ENCODE data around the gene METAP1. TPM values are rescaled to one million over a fixed set of nuclear protein-coding genes. Genes with fewer than 3 reads are reported as not detected.

The METAP1 gene
- total and polyA plus RNA-seq, 2 of the 8 experiments (the other 6 are each of a cell fraction or from before 2014, with no cell fraction given), result 50.6 to 85.2 TPM

- no peak for TF ChIP-seq POLR2AphosphoS5 (IDR thresholded peaks at IDR 0.05; ENCODE audit: low read depth, low read length)
- TF ChIP-seq, protein P1, sequence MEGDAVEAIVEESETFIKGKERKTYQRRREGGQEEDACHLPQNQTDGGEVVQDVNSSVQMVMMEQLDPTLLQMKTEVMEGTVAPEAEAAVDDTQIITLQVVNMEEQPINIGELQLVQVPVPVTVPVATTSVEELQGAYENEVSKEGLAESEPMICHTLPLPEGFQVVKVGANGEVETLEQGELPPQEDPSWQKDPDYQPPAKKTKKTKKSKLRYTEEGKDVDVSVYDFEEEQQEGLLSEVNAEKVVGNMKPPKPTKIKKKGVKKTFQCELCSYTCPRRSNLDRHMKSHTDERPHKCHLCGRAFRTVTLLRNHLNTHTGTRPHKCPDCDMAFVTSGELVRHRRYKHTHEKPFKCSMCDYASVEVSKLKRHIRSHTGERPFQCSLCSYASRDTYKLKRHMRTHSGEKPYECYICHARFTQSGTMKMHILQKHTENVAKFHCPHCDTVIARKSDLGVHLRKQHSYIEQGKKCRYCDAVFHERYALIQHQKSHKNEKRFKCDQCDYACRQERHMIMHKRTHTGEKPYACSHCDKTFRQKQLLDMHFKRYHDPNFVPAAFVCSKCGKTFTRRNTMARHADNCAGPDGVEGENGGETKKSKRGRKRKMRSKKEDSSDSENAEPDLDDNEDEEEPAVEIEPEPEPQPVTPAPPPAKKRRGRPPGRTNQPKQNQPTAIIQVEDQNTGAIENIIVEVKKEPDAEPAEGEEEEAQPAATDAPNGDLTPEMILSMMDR (IDR thresholded peaks at IDR 0.05; ENCODE audit: control extremely low read depth in 1 of 3, insufficient read depth in 1 of 3, low read depth in 1 of 3, low read length in 3 of 3), result no peak
- TF ChIP-seq ASH2L (IDR thresholded peaks at IDR 0.05; ENCODE audit: low read length), result no peak
- no peak overlapping the region for H4K8ac ChIP-seq (ENCODE audit: extremely low read depth, insufficient read depth, low read length)
- WGBS, 2 experiments (ENCODE audit: extremely low coverage in 1 of 2, insufficient coverage in 1 of 2, insufficient read length in 1 of 2, insufficient replicate concordance in 2 of 2, low coverage in 1 of 2, low lambda C conversion rate in 2 of 2, missing lambda C conversion rate in 1 of 2), result 82% methylated on average over 4 of the region's 4 CpGs; no CpG with 5 or more reads in 1 of the 2 experiments
- no peaks in the 10 kb centered on the region for H3K79me1 ChIP-seq (ENCODE audit: low read depth, low read length)
- POLR2A ChIA-PET (ENCODE audit: partially characterized antibody), result interaction anchor here (0.9 to 1.2 kb wide), 2 partner anchors 11 to 26 kb away, joined by 3 read pairs; no protein-coding TSS in a partner anchor
- H3K4me3 ChIP-seq (ENCODE audit: extremely low read depth in 1 of 4, insufficient read depth in 2 of 4, low read depth in 3 of 4, low read length in 4 of 4), result no peak overlapping the region
- H3K9ac ChIP-seq (replicated peaks in 1 of 4; ENCODE audit: extremely low read depth in 1 of 4, low read depth in 3 of 4, low read length in 3 of 4), result no peak overlapping the region
- H3K4me1 ChIP-seq (replicated peaks in 1 of 4; ENCODE audit: control insufficient read depth in 3 of 4, insufficient read depth in 4 of 4, low read length in 3 of 4), result no peaks in the 10 kb centered on the region
- no peak overlapping the region for H4K5ac ChIP-seq (ENCODE audit: insufficient read length, low read depth, low read length)
- no peak overlapping the region for H2BK5ac ChIP-seq (ENCODE audit: low read depth, low read length)
- no peak overlapping the region for H3K23ac ChIP-seq (ENCODE audit: insufficient read length)
- H3K27ac ChIP-seq (ENCODE audit: low read depth, low read length), result no peak overlapping the region
- no peaks in the 10 kb centered on the region for H3K27me3 ChIP-seq (replicated peaks in 1 of 4; ENCODE audit: control insufficient read depth in 3 of 4, extremely low read depth in 1 of 4, insufficient read depth in 3 of 4, low read length in 3 of 4)
- H3K23me2 ChIP-seq (ENCODE audit: low read depth, low read length), result no peaks in the 10 kb centered on the region
- FAIRE-seq (no peak), DNase-seq (ENCODE audit: low read depth in 1 of 2, low spot score in 2 of 2) (no peak)
- no peak overlapping the region for H2BK20ac ChIP-seq (ENCODE audit: low read length)
- H2BK12ac ChIP-seq (ENCODE audit: low read depth, low read length), result no peak overlapping the region
- H3K18ac ChIP-seq (ENCODE audit: extremely low read depth, low read length), result no peak overlapping the region
- H2AK5ac ChIP-seq (ENCODE audit: low read depth, low read length), result no peak overlapping the region
- no peak overlapping the region for H3K4me2 ChIP-seq (ENCODE audit: insufficient read depth in 1 of 2, low read depth in 2 of 2, low read length in 2 of 2)
- no peaks in the 10 kb centered on the region for H4K20me1 ChIP-seq (replicated peaks in 1 of 2; ENCODE audit: control insufficient read depth in 1 of 2, insufficient read depth in 2 of 2, low read length in 2 of 2)
- peaks cover 8 to 41% (median 21%) of the 10 kb centered on the region in 4 experiments for H3K36me3 ChIP-seq (ENCODE audit: control insufficient read depth in 2 of 4, insufficient read depth in 4 of 4, low read length in 3 of 4)
- H4K91ac ChIP-seq (replicated peaks; ENCODE audit: insufficient read length, low read length), result no peak overlapping the region
- no peak overlapping the region for H3K56ac ChIP-seq (replicated peaks; ENCODE audit: insufficient read length, low read depth, low read length)
- H2AFZ ChIP-seq (ENCODE audit: low read length), result no peak overlapping the region
- H2BK120ac ChIP-seq (replicated peaks; ENCODE audit: low read depth, low read length), result no peak overlapping the region
- H3K4ac ChIP-seq (replicated peaks; ENCODE audit: insufficient read length, low read depth, low read length), result no peak overlapping the region
- no peak overlapping the region for H2BK15ac ChIP-seq (ENCODE audit: low read length)
- H3K14ac ChIP-seq (ENCODE audit: insufficient read length), result no peak overlapping the region
- H3K9me3 ChIP-seq (ENCODE audit: insufficient read depth in 2 of 2, low read depth in 1 of 2, low read length in 1 of 2), result no peaks in the 10 kb centered on the region
- CTCF ChIA-PET (ENCODE audit: partially characterized antibody), result no interaction called here
- no peaks in the 10 kb centered on the region for H3K79me2 ChIP-seq (ENCODE audit: control insufficient read depth in 1 of 2, insufficient read depth in 2 of 2, low read length in 2 of 2)
These were observed 66.6 kb downstream of the METAP1 start for GRCh38 chr4:99062120-99062519.
